Suprapubic skin (tissue), 4 donors: ENCODE data around the gene SLC38A10. TPM values are rescaled to one million over a fixed set of nuclear protein-coding genes. Genes with fewer than 3 reads are reported as not detected.
A peak's percentile ranks its signal among the peaks of the same experiment; 100 is the strongest.

Experiments used
- DNase-seq, 2 donors: peaks; one replicate each; pipeline ENCODE4 v3.0.0-alpha.2; 2019; ENCODE audit warnings: low spot score in 2 of 2
- H3K27ac ChIP-seq: fragments of 200-600 bp; sonication (generic); one replicate; pipeline ENCODE4 v1.5.1; 2019
- H3K27me3 ChIP-seq: fragments of 200-600 bp; sonication (generic); one replicate; pipeline ENCODE4 v1.5.1; 2019
- H3K36me3 ChIP-seq: fragments of 200-600 bp; sonication (generic); one replicate; pipeline ENCODE4 v1.5.1; 2019
- H3K4me1 ChIP-seq: fragments of 200-600 bp; sonication (generic); one replicate; pipeline ENCODE4 v1.5.1; 2019
- H3K4me3 ChIP-seq: fragments of 200-600 bp; sonication (generic); one replicate; pipeline ENCODE4 v1.5.1; 2019; ENCODE audit warnings: mild to moderate bottlenecking
- H3K9me3 ChIP-seq: fragments of 200-600 bp; sonication (generic); one replicate; pipeline ENCODE4 v1.5.1; 2019
- EP300 ChIP-seq: sonication (generic); formaldehyde crosslinking; IDR thresholded peaks from one replicate; pipeline ENCODE4 v1.6.1; 2017; ENCODE audit warnings: antibody characterized with exemption
- POLR2A ChIP-seq, 2 donors: fragments of 450-650 bp; IDR thresholded peaks; one replicate each; pipeline ENCODE4 v1.6.1; 2017; ENCODE audit warnings: antibody characterized with exemption in 2 of 2, mild to moderate bottlenecking in 2 of 2, moderate library complexity in 2 of 2
- POLR2AphosphoS5 ChIP-seq, 3 donors: sonication (generic); formaldehyde crosslinking; IDR thresholded peaks; one replicate each; pipeline ENCODE4 v1.6.1; 2017; ENCODE audit warnings: antibody characterized with exemption in 3 of 3
- WGBS: methylation state at CpG from one replicate; pipeline ENCODE4 v1.1.5; 2018; 5-methylcytosine and 5-hydroxymethylcytosine counted together
- total RNA-seq, 4 donors: library from RNA; depleted of rRNA; stranded (reverse); fragments of >200 nt; gene quantifications; one replicate each; pipeline ENCODE4 v1.1.0, GENCODE V29; 2016
- TF ChIP-seq, protein P1 (sequence below), 2 donors: fragments of 200-600 bp in 1 of 2; fragments of 450-650 bp in 1 of 2; sonication (generic) in 1 of 2; IDR thresholded peaks; one replicate each; pipeline ENCODE4 v1.5.1; 2016 to 2019; ENCODE audit warnings: antibody characterized with exemption in 2 of 2, mild to moderate bottlenecking in 1 of 2, moderate library complexity in 1 of 2

The SLC38A10 gene
- total RNA-seq, 4 donors from 2014 or later: 48.5 to 84.9 (median 69.4) TPM

DNA sequence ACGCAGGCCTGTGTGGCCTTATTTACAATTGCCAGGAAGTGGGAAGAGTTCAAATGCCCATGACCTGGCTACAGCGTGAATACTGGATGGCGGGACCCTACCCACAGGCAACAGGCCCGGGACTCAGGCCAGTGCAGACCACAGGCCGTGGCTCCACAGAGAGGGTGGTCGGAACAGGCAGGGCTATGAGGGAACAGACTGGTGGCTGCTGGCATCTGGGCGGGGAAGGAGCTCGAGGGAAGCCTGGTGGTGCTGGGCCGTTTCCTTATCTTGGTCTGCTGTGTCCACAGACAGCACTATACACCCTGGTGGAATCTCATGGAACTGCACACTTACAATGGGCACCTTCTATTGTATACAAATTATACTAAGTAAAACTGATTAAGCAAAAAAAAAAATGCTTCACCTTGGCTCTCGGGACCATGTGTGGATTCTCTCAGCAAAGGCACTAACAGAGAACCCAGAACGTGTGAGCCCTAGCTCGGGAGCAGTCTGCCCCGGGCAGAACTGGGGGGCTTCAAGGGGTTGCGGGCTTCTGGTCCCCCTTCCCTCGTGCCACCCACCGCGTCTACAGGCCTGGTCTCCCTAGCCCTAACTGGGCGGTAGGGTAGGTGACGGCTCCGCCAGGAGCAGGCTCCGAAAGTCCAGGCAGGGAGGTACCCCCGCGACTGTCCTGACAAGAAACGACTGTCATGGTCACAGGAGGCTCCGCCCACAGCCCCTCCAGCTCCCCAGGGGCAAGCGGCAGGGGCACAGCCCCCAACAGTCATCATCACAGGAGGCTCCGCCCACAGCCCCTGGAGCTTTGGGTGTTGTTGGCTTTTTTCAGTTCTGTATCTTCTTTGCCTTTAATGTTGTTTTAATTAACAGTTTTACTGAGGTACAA, 94.2 kb downstream of the SLC38A10 start:
- H3K27ac ChIP-seq: no peak overlapping the region
- no peaks in the 10 kb centered on the region for H3K27me3 ChIP-seq

DNA sequence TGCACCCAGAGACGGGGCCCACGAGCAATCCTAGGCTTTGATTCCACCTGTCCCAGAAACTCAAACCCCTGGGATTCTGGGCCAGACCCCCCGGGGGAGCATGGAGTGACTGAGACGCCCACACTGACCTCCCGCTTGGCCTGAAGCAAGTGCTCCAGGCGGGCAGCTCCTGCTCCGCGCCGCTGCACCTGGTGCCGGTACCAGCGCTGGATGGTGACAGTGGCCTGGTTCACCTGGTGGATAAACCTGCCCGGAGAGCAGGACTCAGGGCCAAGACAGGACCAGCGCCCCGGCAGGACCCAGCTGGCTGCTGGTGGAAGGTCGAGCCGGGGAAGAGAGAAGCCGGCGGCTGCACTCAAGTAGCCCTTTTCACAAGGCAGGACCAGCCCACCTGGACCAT, 94.9 kb downstream of the SLC38A10 start:
- 92% methylated on average over 9 of the region's 18 CpGs for WGBS
- no peak for DNase-seq
- Histone ChIP-seq H3K27ac (no peak overlapping the region), H3K4me1 (no peaks in the 10 kb centered on the region), H3K4me3 (no peak overlapping the region), H3K9me3 (no peaks in the 10 kb centered on the region), H3K36me3 (peaks cover 23% of the 10 kb centered on the region), H3K27me3 (no peaks in the 10 kb centered on the region)
- TF ChIP-seq POLR2AphosphoS5 (IDR thresholded peaks at IDR 0.05) (no peak), POLR2A (IDR thresholded peaks at IDR 0.05) (no peak), EP300 (no peak)
- TF ChIP-seq, protein P1, sequence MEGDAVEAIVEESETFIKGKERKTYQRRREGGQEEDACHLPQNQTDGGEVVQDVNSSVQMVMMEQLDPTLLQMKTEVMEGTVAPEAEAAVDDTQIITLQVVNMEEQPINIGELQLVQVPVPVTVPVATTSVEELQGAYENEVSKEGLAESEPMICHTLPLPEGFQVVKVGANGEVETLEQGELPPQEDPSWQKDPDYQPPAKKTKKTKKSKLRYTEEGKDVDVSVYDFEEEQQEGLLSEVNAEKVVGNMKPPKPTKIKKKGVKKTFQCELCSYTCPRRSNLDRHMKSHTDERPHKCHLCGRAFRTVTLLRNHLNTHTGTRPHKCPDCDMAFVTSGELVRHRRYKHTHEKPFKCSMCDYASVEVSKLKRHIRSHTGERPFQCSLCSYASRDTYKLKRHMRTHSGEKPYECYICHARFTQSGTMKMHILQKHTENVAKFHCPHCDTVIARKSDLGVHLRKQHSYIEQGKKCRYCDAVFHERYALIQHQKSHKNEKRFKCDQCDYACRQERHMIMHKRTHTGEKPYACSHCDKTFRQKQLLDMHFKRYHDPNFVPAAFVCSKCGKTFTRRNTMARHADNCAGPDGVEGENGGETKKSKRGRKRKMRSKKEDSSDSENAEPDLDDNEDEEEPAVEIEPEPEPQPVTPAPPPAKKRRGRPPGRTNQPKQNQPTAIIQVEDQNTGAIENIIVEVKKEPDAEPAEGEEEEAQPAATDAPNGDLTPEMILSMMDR (IDR thresholded peaks at IDR 0.05): no peak

More for the DNA sequence above, 94.2 kb downstream of the SLC38A10 start:
- Histone ChIP-seq H3K36me3 (peaks cover 23% of the 10 kb centered on the region), H3K9me3 (no peaks in the 10 kb centered on the region), H3K4me1 (no peaks in the 10 kb centered on the region), H3K4me3 (no peak overlapping the region)
- WGBS: 82% methylated on average over 26 of the region's 27 CpGs
- TF ChIP-seq, protein P1 (IDR thresholded peaks at IDR 0.05): peak; percentile 39 to 71
- TF ChIP-seq EP300: no peak
- DNase-seq: no peak

DNA sequence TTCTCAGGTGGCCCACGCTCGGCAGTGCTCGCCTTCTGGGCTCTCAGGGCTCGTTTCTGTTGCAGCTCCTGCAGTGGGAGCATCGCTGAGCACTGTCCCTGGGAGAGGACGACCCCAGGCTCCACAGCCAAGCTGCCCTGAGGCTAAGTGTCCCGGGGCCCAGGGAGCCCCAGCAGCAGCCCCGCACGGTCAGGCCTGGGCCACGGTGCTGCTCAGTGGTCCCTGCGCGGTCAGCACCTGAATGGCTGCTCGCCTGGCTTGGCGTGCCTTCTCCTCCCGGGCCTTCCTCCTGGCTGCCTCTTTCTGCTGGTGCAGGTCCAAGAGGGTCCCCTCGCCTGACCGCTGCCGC, 95.7 kb downstream of the SLC38A10 start:
- H3K36me3 ChIP-seq: peaks cover 23% of the 10 kb centered on the region
- WGBS: 82% methylated on average over 5 of the region's 18 CpGs
- DNase-seq: no peak
- H3K4me1 ChIP-seq: no peaks in the 10 kb centered on the region
- TF ChIP-seq POLR2AphosphoS5 (IDR thresholded peaks at IDR 0.05) (no peak), POLR2A (IDR thresholded peaks at IDR 0.05) (no peak), EP300 (no peak)
- TF ChIP-seq, protein P1 (IDR thresholded peaks at IDR 0.05): no peak
- no peak overlapping the region for H3K27ac ChIP-seq
- H3K4me3 ChIP-seq: no peak overlapping the region
- no peaks in the 10 kb centered on the region for H3K27me3 ChIP-seq
- no peaks in the 10 kb centered on the region for H3K9me3 ChIP-seq

DNA sequence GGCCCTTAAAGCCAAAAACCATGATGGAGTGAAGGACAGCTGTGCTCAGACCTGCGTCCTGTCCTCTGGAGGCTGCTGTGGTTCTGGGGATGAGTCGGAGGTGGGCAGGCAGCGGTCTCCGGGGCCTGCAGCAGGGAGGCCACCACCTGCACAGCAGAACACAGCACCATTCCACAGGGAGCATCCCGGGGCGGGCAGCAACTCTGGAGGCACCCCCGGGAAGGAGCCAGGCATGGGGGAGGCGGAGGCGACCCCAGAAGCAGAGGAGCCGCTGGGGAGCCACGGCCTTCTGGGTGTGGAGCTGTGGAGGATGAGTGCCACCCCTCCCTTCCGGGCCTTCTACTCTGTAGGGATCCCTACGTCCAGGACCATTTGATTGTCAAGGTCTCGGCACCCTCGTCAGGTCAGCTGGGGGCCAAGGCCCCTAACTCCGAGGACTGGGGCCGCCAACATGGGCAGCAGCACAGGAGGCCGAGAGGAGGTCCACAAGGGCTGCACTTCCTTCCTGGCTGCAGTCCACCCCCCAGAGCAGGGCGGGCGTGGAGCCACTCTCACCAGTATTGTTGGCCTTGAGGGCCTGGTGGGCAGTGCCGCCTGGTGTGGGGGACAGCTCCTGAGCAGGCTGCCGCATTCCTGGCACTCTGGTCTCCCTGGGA, 96.2 kb downstream of the SLC38A10 start:
- Histone ChIP-seq H3K4me1 (no peaks in the 10 kb centered on the region), H3K9me3 (no peaks in the 10 kb centered on the region), H3K27me3 (no peaks in the 10 kb centered on the region), H3K27ac (no peak overlapping the region), H3K36me3 (peaks cover 23% of the 10 kb centered on the region), H3K4me3 (no peak overlapping the region)
- 88% methylated on average over 21 of the region's 22 CpGs for WGBS
- no peak for DNase-seq
- TF ChIP-seq, protein P1 (IDR thresholded peaks at IDR 0.05): no peak
- TF ChIP-seq POLR2AphosphoS5 (IDR thresholded peaks at IDR 0.05) (no peak), POLR2A (IDR thresholded peaks at IDR 0.05) (no peak), EP300 (no peak)

DNA sequence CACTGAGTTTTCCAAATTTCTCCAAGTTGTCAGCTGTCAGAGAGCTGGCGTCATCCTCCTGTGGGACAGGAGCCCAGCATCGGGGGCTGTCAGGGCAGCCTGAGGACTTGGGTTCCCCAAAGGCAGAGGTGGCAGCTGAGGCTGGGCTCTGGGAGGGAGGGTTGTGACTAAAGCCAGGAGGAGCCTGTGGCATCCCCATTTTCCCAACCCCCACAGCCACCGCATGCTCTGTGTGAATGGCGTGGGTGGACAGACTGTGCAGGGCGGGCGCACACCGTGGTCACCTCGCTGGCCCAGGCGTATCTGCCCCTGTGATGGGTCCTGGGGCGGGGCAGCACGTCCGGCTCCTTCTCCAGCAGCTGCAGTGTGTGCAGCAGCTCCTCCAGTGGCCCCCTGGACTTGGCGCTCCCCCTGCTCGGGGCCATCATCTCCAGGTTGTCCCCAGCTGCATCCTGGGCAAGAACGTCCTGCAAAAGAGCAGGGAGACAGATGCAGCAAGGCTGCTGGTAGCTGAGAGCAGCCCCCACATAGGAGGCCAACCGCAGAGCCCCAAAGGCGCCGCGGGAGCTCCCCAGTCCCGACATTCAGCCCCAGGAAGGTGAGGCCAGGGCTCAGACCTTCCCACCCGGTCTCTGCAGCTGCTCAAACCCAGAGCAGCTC, 97.1 kb downstream of the SLC38A10 start:
- H3K27me3 ChIP-seq: no peaks in the 10 kb centered on the region
- H3K27ac ChIP-seq: no peak overlapping the region
- H3K4me3 ChIP-seq: no peak overlapping the region
- TF ChIP-seq, protein P1 (IDR thresholded peaks at IDR 0.05): no peak
- TF ChIP-seq POLR2AphosphoS5 (IDR thresholded peaks at IDR 0.05): no peak
- TF ChIP-seq POLR2A (IDR thresholded peaks at IDR 0.05): no peak
- no peak for TF ChIP-seq EP300
- peaks cover 19% of the 10 kb centered on the region for H3K36me3 ChIP-seq
- no peaks in the 10 kb centered on the region for H3K9me3 ChIP-seq
- H3K4me1 ChIP-seq: no peaks in the 10 kb centered on the region
- 87% methylated on average over 15 of the region's 21 CpGs for WGBS
- no peak for DNase-seq
